Measurements from ENCODE around the gene SEPTIN5. TPM values are rescaled to one million over a fixed set of nuclear protein-coding genes. Genes with fewer than 3 reads are reported as not detected.

The SEPTIN5 gene
- total RNA-seq, 1 donor from 2014 or later = 123 TPM

- peak; percentile 37 for DNase-seq (ENCODE audit: low read depth)
Observed at GRCh38 chr22:19760058-19760950, 46.0 kb downstream of the SEPTIN5 start, which contains the start of gene TBX1. Gene TBX1, plus strand, starts transcription at chr22:19760778. Its CDS starts 66 bp downstream, at chr22:19760844.

GRCh38 chr22:19760951-19761724 is 46.8 kb downstream of the SEPTIN5 start:
- DNase-seq (ENCODE audit: low read depth) = peak; percentile 22

DNA sequence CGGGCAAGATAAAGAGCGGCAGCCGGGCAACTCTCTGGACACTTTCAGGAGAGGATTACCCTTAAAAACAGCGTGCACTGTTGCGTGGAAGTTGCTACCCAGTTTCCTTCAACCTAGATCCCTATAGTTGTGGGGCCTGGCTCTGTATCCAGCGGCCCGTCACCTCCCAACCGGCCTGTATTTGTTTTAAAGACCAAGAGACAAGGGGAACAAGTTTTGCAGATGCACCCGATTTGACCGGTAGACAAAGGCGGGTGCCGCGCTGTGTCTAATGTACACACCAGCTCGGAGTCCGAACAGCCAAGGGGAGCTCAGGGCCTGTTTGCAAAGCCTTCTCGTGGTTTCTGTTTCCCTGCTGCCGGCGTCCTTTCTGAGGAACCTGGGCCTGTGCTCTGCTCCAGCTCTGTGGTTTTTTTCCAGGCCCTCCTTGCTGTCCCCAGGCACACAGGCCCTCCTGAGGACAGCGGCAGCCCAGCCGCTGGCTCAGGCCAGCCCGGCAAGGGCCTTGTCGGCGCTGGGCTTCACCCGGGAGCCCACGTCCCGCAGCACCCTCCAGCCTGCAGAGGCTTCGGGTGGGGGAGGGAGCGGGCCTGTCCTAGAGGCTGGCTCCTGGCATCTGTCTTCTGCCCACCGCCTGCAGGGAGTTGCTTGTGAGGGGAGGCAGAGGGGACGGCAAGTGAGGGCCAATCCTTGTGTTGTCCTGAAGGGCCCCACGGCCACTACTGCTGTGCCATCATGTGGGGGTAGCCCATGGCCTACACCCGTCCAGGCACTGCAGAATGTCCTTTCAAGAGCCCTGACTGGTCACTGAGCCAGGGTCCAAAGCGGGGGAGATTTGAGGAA is 47.6 kb downstream of the SEPTIN5 start:
- DNase-seq (ENCODE audit: low read depth) = peak; percentile 59

DNA sequence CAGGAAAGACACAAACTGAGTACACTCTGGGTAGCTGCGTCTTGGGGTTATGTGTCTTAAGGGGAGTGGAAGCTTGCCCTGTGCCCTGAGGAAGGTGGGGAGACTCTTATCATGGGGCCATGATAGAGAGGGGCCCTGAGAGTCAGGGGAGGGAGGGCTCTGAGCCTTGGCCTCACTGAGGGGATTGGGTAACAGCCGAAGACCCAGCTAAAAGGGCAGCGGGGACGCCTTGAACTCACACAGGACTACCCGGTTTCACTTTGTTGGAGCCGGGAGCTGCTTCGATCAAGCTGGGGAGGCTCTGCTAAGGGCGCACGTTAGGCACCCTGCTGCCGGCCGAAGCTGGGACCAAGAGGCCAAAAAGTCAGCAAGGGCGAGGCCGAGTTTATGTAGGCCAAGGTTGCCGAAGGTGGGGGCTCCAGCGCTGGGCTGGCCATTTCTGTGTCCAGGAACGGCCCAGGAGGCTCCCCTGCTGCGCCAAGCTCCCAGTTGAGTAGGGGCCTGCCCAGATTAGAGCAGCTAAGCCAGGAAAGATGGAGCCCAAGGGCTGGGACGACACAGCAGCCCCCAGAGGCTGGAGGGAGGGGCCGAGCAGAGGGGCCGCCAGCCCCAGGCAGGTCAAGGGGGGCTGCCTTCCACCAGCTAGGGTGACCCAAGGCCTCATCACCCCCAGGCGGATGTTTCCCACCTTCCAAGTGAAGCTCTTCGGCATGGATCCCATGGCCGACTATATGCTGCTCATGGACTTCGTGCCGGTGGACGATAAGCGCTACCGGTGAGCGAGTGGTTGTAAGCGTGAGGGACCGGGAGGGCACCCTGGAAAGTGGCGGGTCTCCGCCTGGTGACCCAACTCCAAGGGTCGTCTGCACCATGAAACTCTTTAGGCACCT is 48.5 kb downstream of the SEPTIN5 start:
- no peak for DNase-seq (ENCODE audit: low read depth)

DNA sequence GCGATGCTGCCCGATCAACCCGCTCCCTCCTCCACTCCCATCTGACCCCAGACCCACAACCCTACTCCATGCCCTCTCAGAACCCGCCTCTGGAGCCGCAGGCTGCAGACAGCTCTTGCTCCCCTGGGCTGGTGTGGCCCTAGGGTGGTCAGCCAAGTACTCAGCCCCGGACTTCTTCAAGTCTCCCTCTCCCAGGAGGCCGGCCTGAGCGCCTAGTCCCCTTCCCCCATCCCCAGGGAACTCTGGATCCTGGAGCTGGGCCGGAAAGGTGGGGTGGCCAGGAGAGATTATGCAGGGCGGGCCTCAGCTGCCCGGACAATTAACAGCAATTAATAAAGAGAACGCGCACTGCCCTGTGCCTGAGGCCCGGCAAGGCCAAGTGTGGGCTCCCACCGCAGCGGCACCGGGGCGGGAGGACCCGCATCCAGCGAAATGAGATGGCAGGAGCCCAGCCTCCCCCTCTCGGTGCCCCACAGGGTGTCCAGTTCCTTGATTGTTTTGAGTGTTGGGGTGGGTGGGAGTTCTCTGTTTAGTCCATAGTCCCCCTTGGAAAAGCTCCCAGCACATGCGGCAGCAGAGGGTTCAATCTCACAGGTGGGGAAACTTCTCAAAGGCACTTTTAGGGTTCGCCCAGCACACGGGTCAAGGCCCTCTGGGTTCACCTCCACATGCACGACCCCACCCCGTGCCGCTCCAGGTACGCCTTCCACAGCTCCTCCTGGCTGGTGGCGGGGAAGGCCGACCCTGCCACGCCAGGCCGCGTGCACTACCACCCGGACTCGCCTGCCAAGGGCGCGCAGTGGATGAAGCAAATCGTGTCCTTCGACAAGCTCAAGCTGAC is 49.4 kb downstream of the SEPTIN5 start:
- no peak for DNase-seq (ENCODE audit: low read depth)

GRCh38 chr22:19764299-19764593 is 49.9 kb downstream of the SEPTIN5 start:
- no peak for DNase-seq (ENCODE audit: low read depth)

DNA sequence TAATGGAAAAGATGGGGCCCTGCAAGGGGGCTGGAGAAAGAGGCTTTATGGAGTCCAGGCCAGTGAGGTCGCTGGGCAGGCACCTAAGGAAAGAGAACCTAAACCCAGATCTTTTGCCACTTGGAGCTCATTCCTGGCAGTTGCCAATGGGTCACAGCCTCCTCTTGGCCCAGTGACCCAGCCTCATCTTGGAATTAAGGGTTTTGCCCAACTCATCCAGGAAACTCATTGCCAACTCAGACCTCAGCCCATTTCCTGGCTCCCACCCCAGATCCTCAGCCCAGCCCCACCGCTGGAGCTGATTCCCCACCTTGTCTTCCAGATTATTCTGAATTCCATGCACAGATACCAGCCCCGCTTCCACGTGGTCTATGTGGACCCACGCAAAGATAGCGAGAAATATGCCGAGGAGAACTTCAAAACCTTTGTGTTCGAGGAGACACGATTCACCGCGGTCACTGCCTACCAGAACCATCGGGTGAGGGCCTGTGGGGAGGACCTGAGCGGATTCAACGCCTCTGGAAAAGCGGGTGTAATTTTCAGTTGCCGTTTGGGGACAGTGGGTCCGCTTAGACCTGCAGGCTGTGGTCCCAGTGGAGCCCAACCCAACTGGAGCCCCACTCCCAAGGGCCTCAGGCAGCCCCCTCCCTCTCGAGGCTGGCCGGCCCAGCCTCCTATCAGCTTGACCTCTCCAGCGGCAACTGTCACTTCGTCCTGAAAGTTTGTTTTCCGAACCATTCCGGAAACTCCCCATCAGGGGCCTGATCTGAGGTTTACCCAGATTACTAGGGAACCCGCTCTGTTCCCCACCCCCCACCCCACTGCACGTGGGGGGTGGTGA is 50.6 kb downstream of the SEPTIN5 start:
- no peak for DNase-seq (ENCODE audit: low read depth)

GRCh38 chr22:19765477-19766239 is 51.4 kb downstream of the SEPTIN5 start:
- no peak for DNase-seq (ENCODE audit: low read depth)

DNA sequence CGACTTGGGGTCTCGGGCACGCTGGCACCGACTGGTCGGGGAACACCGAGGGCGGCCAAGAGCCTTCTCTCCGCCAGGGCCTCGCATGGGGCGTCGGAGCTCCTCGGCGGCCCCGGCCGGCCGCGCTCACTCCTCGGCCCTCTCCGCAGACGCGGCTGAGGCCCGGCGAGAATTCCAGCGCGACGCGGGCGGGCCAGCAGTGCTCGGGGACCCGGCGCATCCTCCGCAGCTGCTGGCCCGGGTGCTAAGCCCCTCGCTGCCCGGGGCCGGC is 51.9 kb downstream of the SEPTIN5 start:
- no peak for DNase-seq (ENCODE audit: low read depth)

DNA sequence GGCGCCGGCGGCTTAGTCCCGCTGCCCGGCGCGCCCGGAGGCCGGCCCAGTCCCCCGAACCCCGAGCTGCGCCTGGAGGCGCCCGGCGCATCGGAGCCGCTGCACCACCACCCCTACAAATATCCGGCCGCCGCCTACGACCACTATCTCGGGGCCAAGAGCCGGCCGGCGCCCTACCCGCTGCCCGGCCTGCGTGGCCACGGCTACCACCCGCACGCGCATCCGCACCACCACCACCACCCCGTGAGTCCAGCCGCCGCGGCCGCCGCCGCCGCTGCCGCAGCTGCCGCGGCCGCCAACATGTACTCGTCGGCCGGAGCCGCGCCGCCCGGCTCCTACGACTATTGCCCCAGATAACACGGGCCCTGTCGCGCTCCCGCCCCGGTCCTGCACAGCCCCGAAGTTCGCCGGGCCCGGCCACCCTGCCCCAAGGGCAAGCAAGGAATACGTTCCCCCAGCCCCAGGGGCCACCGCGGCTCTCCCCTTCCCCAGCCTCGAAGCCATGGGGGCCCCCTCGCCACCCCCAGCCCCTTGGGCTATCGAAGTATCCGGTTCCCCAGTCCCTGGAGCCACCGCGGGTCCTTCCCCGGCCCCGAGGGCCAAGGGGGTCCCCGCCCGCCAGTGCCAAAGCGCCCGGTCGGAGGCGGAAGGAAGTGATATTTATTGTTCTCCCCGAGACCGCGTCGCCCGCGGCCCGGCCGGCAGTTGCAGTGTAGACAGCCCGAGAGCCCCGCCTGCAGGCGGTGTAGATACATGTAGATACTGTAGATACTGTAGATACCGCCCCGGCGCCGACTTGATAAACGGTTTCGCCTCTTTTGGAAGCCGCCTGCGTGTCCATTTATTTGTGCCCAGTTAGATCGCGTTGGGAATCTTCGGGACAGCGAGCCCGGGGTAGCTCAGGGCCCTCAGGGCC is 52.5 kb downstream of the SEPTIN5 start:
- DNase-seq (ENCODE audit: low read depth) = no peak

GRCh38 chr22:19767427-19768341 is 53.4 kb downstream of the SEPTIN5 start:
- no peak for DNase-seq (ENCODE audit: low read depth)

DNA sequence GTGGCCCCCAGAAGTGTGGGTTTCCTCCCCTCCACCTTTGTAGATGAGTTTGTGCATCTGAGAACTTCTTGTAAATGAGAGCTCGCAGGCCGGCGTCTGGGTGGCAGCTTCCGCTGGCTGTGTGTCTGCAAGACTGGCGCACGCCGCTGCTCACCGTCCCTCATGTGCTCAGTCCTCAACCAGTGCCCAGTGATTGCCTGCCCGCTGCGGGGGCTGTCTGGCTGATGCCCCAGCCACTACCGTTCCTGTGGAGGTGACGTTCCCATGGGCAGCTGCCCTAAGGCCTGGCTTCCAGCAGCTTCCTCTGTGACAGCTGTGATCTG is 55.1 kb downstream of the SEPTIN5 start:
- no peak for DNase-seq (ENCODE audit: low read depth)

- no peak for DNase-seq (ENCODE audit: low read depth)
Observed at GRCh38 chr22:19770349-19771220, 56.3 kb downstream of the SEPTIN5 start.

DNA sequence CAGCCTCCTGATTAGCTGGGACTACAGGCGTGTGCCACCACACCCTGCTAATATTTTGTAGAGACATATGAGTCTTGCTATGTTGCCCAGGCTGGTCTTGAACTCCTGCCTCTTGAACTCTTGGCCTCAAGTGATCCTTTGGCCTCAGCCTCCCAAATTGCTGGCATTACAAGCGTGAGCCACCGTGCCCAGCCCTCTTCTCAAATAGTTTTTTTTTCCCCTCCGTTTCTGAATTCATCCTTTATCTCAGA is 58.0 kb downstream of the SEPTIN5 start:
- DNase-seq (ENCODE audit: low read depth) = no peak

All from myocyte (in vitro differentiated cells).